GM19023 (cell line): ENCODE results near the gene PCDHB7.
"Not testable (repeated sequence)": the region's sequence is repeated elsewhere in the genome, so short reads cannot be mapped to it uniquely, and the experiment has no call there.

ENCODE experiments used
- ATAC-seq: cut with Tn5 transposase; IDR thresholded peaks from one replicate; pipeline ENCODE4 v1.9.1; 2021; ENCODE audit warnings: mild to moderate bottlenecking, moderate library complexity; ENCODE audit not compliant: unreplicated experiment

Gene PCDHB7

DNA sequence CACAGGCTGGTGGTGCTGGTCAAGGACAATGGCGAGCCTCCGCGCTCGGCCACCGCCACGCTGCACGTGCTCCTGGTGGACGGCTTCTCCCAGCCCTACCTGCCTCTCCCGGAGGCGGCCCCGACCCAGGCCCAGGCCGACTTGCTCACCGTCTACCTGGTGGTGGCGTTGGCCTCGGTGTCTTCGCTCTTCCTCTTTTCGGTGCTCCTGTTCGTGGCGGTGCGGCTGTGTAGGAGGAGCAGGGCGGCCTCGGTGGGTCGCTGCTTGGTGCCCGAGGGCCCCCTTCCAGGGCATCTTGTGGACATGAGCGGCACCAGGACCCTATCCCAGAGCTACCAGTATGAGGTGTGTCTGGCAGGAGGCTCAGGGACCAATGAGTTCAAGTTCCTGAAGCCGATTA, 43.6 kb downstream of the PCDHB7 start:
- ATAC-seq, result not testable (repeated sequence)

- ATAC-seq, result no peak
These were observed 50.8 kb downstream of the PCDHB7 start, which contains the start of gene PCDHB14 for GRCh38 chr5:141223112-141223783. Gene PCDHB14 (plus strand): TSS chr5:141223343. CDS start chr5:141223506, 163 bp downstream.

GRCh38 chr5:141224844-141225243, 52.4 kb downstream of the PCDHB7 start:
- not testable (repeated sequence) for ATAC-seq

DNA sequence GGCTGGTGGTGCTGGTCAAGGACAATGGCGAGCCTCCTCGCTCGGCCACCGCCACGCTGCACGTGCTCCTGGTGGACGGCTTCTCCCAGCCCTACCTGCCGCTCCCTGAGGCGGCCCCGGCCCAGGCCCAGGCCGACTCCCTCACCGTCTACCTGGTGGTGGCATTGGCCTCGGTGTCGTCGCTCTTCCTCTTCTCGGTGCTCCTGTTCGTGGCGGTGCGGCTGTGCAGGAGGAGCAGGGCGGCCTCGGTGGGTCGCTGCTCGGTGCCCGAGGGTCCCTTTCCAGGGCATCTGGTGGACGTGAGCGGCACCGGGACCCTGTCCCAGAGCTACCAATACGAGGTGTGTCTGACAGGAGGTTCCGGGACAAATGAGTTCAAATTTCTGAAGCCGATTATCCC, 53.0 kb downstream of the PCDHB7 start:
- not testable (repeated sequence) for ATAC-seq
